EH (cell line): ENCODE data around the gene KRTAP20-3.

Source experiments
- DNase-seq: peaks from one replicate; pipeline ENCODE4 v3.0.0-alpha.2; 2015; ENCODE audit warnings: low read depth

The KRTAP20-3 gene

GRCh38 chr21:30684506-30684905 is 41.8 kb downstream of the KRTAP20-3 start:
- DNase-seq = no peak

GRCh38 chr21:30689822-30690221 is 47.2 kb downstream of the KRTAP20-3 start:
- DNase-seq = no peak
